Neuronal stem cell (in vitro differentiated cells): Measurements from ENCODE around the gene NBAS.
A peak's percentile ranks its signal among the peaks of the same experiment; 100 is the strongest.

Experiments used
- DNase-seq: peaks from one replicate; pipeline ENCODE4 v3.0.0-alpha.2; 2013; ENCODE audit warnings: low spot score
- H2AFZ ChIP-seq: one replicate; pipeline ENCODE4 v1.6.1; 2013; ENCODE audit warnings: mild to moderate bottlenecking, low read length, inconsistent platforms
- H2AK5ac ChIP-seq: 2 replicates; pipeline ENCODE4 v1.6.1; 2013; ENCODE audit warnings: low read depth, mild to moderate bottlenecking, inconsistent platforms, low read length, moderate library complexity, mixed read lengths
- H2BK120ac ChIP-seq: 2 replicates; pipeline ENCODE4 v1.6.1; 2013; ENCODE audit warnings: low read depth, mild to moderate bottlenecking, inconsistent platforms, low read length, moderate library complexity, mixed read lengths
- H2BK12ac ChIP-seq: one replicate; pipeline ENCODE4 v1.6.1; 2013; ENCODE audit warnings: low read length, inconsistent platforms
- H2BK15ac ChIP-seq: 2 replicates; pipeline ENCODE4 v1.6.1; 2013; ENCODE audit warnings: mild to moderate bottlenecking, low read length, inconsistent platforms, mixed read lengths
- H2BK5ac ChIP-seq: one replicate; pipeline ENCODE4 v1.6.1; 2013; ENCODE audit warnings: inconsistent platforms, mild to moderate bottlenecking, low read length, moderate library complexity
- H3K14ac ChIP-seq: one replicate; pipeline ENCODE4 v1.6.1; 2013; ENCODE audit warnings: low read length, inconsistent platforms
- H3K18ac ChIP-seq: 2 replicates; pipeline ENCODE4 v1.6.1; 2013; ENCODE audit warnings: low read length, inconsistent platforms
- H3K23ac ChIP-seq: 2 replicates; pipeline ENCODE4 v1.6.1; 2013; ENCODE audit warnings: low read depth, mild to moderate bottlenecking, mixed read lengths, low read length, inconsistent platforms; ENCODE audit not compliant: poor library complexity
- H3K27ac ChIP-seq: replicated peaks from 3 replicates; pipeline ENCODE4 v1.5.1; 2013; ENCODE audit warnings: low read length, inconsistent platforms
- H3K27me3 ChIP-seq, 3 experiments: 2 replicates each; pipeline ENCODE4 v1.6.1; 2013; ENCODE audit warnings: low read length in 3 of 3, mild to moderate bottlenecking in 2 of 3, inconsistent platforms in 1 of 3, low read depth in 1 of 3, mixed read lengths in 1 of 3, moderate library complexity in 1 of 3; ENCODE audit not compliant: control insufficient read depth in 3 of 3, insufficient read depth in 3 of 3
- H3K36me3 ChIP-seq, 2 donors: replicated peaks in 1 of 2; 2 replicates each; pipeline ENCODE4 v1.6.1; 2013; ENCODE audit warnings: low read length in 2 of 2; ENCODE audit not compliant: control insufficient read depth in 2 of 2, insufficient read depth in 2 of 2
- H3K4ac ChIP-seq: 2 replicates; pipeline ENCODE4 v1.6.1; 2013; ENCODE audit warnings: inconsistent platforms, mild to moderate bottlenecking, low read length, moderate library complexity
- H3K4me1 ChIP-seq, 2 donors: 1 replicate in 1 of 2; 2 replicates in 1 of 2; pipeline ENCODE4 v1.6.1; 2013; ENCODE audit warnings: low read length in 2 of 2, low read depth in 1 of 2; ENCODE audit not compliant: control insufficient read depth in 2 of 2, insufficient read depth in 1 of 2
- H3K4me2 ChIP-seq: one replicate; pipeline ENCODE4 v1.6.1; 2013; ENCODE audit warnings: mild to moderate bottlenecking, low read length, inconsistent platforms; ENCODE audit not compliant: insufficient read depth, poor library complexity, severe bottlenecking
- H3K4me3 ChIP-seq, 2 donors: 2 replicates each; pipeline ENCODE4 v1.5.1; 2013; ENCODE audit warnings: low read length in 2 of 2, mild to moderate bottlenecking in 2 of 2, inconsistent platforms in 1 of 2, moderate library complexity in 1 of 2
- H3K79me1 ChIP-seq: one replicate; pipeline ENCODE4 v1.6.1; 2013; ENCODE audit warnings: low read depth, mild to moderate bottlenecking, inconsistent platforms, low read length, moderate library complexity
- H3K9ac ChIP-seq: one replicate; pipeline ENCODE4 v1.6.1; 2013; ENCODE audit warnings: mild to moderate bottlenecking, low read depth, low read length, inconsistent platforms; ENCODE audit not compliant: poor library complexity
- H3K9me3 ChIP-seq, 2 donors: replicated peaks in 1 of 2; 2 replicates each; pipeline versions ENCODE3 to v1.6.1; 2013; ENCODE audit warnings: low read length in 2 of 2, mild to moderate bottlenecking in 2 of 2, inconsistent platforms in 1 of 2, low read depth in 1 of 2, mixed read lengths in 1 of 2, moderate library complexity in 1 of 2; ENCODE audit not compliant: control insufficient read depth in 2 of 2, insufficient read depth in 1 of 2
- H4K8ac ChIP-seq: one replicate; pipeline ENCODE4 v1.6.1; 2013; ENCODE audit warnings: low read depth, mild to moderate bottlenecking, inconsistent platforms, low read length, moderate library complexity
- H4K91ac ChIP-seq: one replicate; pipeline ENCODE4 v1.6.1; 2013; ENCODE audit warnings: low read length, low read depth, mild to moderate bottlenecking, inconsistent platforms; ENCODE audit not compliant: poor library complexity
- WGBS, 2 donors: extraction: QIAGEN DNeasy Blood & Tissue Kit; methylation state at CpG; one replicate each; pipeline ENCODE4 v1.1.7; 2013; ENCODE audit warnings: missing lambda C conversion rate in 2 of 2, mixed read lengths in 1 of 2; ENCODE audit not compliant: insufficient read length in 2 of 2, insufficient replicate concordance in 1 of 2; ENCODE audit errors: extremely low coverage in 2 of 2; 5-methylcytosine and 5-hydroxymethylcytosine counted together

Gene NBAS

GRCh38 chr2:15561574-15562344, 625 bp upstream of the NBAS start:
- no peak overlapping the region for H3K4ac ChIP-seq
- H3K4me3 ChIP-seq = peak overlapping the region; percentile 43 to 80
- H3K4me1 ChIP-seq = peaks cover 3 to 23% of the 10 kb centered on the region in 2 donors
- H4K91ac ChIP-seq = no peak overlapping the region
- H2BK5ac ChIP-seq = no peak overlapping the region
- H3K9ac ChIP-seq = no peak overlapping the region
- H3K27ac ChIP-seq = peak overlapping the region; percentile 86
- no peak overlapping the region for H4K8ac ChIP-seq
- peaks cover 2 to 5% of the 10 kb centered on the region in 2 donors for H3K36me3 ChIP-seq
- no peak overlapping the region for H3K14ac ChIP-seq
- peak overlapping the region; percentile 39 for H3K4me2 ChIP-seq
- no peak for DNase-seq
- WGBS, 2 donors = no CpG with 5 or more reads among the region's 13 CpGs
- no peak overlapping the region for H2BK15ac ChIP-seq
- H3K27me3 ChIP-seq = no peaks in the 10 kb centered on the region
- no peaks in the 10 kb centered on the region for H3K9me3 ChIP-seq
- no peak overlapping the region for H2BK120ac ChIP-seq
- H3K23ac ChIP-seq = no peak overlapping the region
- no peak overlapping the region for H2AK5ac ChIP-seq
- peak overlapping the region; percentile 90 for H2AFZ ChIP-seq
- H3K79me1 ChIP-seq = peaks cover 3% of the 10 kb centered on the region
- H3K18ac ChIP-seq = no peak overlapping the region
- no peak overlapping the region for H2BK12ac ChIP-seq

- H3K4me2 ChIP-seq = peak overlapping the region; percentile 84
- H3K18ac ChIP-seq = peak overlapping the region; percentile 62
- no peak overlapping the region for H2BK15ac ChIP-seq
- H3K36me3 ChIP-seq = peaks cover 2 to 19% of the 10 kb centered on the region in 2 donors
- peak overlapping the region; percentile 88 for H3K9ac ChIP-seq
- H3K4ac ChIP-seq = no peak overlapping the region
- no peaks in the 10 kb centered on the region for H3K27me3 ChIP-seq
- H3K9me3 ChIP-seq = no peaks in the 10 kb centered on the region
- no peak overlapping the region for H2BK120ac ChIP-seq
- WGBS, 2 donors = no CpG with 5 or more reads among the region's 32 CpGs
- no peak for DNase-seq
- no peak overlapping the region for H4K8ac ChIP-seq
- peaks cover 3% of the 10 kb centered on the region for H3K79me1 ChIP-seq
- no peak overlapping the region for H4K91ac ChIP-seq
- no peak overlapping the region for H3K14ac ChIP-seq
- no peak overlapping the region for H2BK12ac ChIP-seq
- H3K23ac ChIP-seq = no peak overlapping the region
- H3K4me3 ChIP-seq = peak overlapping the region; percentile 80 to 93
- no peak overlapping the region for H3K27ac ChIP-seq
- peak overlapping the region; percentile 2 for H2BK5ac ChIP-seq
- peak overlapping the region; percentile 90 for H2AFZ ChIP-seq
- peaks cover 3 to 23% of the 10 kb centered on the region in 2 donors for H3K4me1 ChIP-seq
- H2AK5ac ChIP-seq = no peak overlapping the region
These were observed 770 bp downstream of the NBAS start for GRCh38 chr2:15560140-15560987.

- Histone ChIP-seq H3K9me3 (no peaks in the 10 kb centered on the region), H4K91ac (no peak overlapping the region), H3K18ac (no peak overlapping the region), H3K4me1 (peaks cover 3 to 23% of the 10 kb centered on the region in 2 donors), H2BK15ac (no peak overlapping the region), H2BK120ac (no peak overlapping the region), H2AK5ac (no peak overlapping the region), H2BK12ac (no peak overlapping the region), H3K4me3 (peak overlapping the region in 1 of 2 donors; percentile 80), H3K4ac (no peak overlapping the region), H3K9ac (no peak overlapping the region), H3K79me1 (peaks cover 3% of the 10 kb centered on the region), H3K27me3 (no peaks in the 10 kb centered on the region), H4K8ac (no peak overlapping the region), H3K36me3 (peaks cover 2 to 24% of the 10 kb centered on the region in 2 donors), H2BK5ac (no peak overlapping the region), H2AFZ (peak overlapping the region; percentile 49), H3K27ac (no peak overlapping the region), H3K23ac (no peak overlapping the region), H3K4me2 (no peak overlapping the region), H3K14ac (no peak overlapping the region)
- DNase-seq = no peak
- no CpG with 5 or more reads among the region's 6 CpGs for WGBS, 2 donors
These were observed 1.6 kb downstream of the NBAS start for GRCh38 chr2:15559379-15560139.
